GM21619 (cell line): Measurements from ENCODE around the gene TSPAN5.
A peak's percentile ranks its signal among the peaks of the same experiment; 100 is the strongest.
"Not testable (repeated sequence)": the region's sequence is repeated elsewhere in the genome, so short reads cannot be mapped to it uniquely, and the experiment has no call there.

Experiments
- ATAC-seq: cut with Tn5 transposase; IDR thresholded peaks from one replicate; pipeline ENCODE4 v1.9.1; 2021; ENCODE audit not compliant: unreplicated experiment

TSPAN5 gene

DNA sequence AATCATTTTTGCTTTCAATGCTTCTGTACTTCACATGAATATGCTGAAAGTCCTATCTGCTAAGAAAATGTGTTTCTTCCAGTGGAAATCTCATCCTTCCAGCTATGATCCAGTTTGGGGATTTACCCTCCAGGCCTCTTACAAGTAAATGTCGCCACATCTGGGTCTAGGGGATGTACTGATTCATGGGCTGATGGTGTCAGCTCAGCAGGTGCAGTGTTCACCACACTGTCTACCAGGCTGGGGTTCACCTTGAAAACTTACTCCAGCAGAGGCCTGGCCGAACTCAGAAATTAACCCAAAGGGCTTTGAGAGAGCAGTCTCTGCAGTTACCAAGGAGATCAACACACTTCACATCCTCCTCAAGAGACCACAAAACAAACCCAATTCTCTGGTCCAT is 154.3 kb downstream of the TSPAN5 start:
- no peak for ATAC-seq

DNA sequence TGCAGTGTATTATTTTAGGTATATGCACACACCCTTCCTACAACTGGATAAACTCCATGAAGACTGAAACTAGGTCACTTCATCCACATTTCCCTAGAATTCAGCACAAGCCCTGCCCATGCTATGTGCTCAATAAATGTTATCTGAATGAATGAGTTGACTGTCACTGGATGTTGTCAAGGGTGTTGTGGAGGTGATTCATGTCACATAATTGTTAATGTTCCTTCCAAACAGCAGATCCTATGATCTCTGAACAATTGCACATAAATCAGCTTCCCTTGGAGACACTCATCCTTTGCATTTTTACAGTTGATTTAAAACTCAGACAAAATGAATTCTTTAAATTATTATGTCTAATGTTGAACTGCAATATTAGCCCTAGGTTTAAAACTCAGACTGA is 154.7 kb downstream of the TSPAN5 start:
- no peak for ATAC-seq

DNA sequence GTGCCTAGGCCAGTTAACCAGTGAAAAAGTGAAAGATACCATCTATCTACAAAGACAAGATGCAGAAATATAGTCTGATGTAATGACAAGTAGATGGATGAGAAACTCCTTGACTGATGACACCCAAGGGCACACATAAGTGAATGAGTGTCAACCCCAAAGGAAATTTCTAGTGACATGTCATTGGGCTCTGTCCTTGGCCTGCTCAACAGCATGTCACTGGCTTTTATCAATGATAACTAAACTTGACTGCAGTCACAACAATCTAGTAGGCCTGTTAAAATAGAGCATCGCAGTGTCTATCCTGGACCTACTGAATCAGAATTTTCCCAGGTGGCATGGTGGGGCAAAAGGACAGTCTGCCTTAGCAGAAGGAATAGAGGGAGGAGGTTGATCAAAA is 155.8 kb downstream of the TSPAN5 start:
- ATAC-seq = no peak

DNA sequence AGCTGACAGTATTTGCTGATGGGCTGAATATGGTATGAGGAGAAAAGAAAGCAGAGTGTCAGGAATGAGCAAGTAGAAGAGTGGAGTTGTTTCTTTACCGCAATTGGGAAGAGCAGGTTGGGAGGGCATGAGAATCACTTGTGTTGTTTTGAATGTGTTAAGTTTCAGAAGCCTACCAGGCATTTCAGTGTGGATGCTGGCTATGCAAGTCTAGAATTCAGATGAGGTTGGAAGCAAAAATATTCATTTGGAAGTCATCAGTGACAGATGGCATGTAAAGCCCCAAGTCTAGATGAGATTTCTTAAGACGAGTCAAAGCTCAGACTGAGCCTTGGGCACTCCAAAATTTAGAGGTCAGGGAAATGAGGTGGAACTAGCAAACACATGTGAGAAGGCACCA is 156.4 kb downstream of the TSPAN5 start:
- ATAC-seq = no peak

DNA sequence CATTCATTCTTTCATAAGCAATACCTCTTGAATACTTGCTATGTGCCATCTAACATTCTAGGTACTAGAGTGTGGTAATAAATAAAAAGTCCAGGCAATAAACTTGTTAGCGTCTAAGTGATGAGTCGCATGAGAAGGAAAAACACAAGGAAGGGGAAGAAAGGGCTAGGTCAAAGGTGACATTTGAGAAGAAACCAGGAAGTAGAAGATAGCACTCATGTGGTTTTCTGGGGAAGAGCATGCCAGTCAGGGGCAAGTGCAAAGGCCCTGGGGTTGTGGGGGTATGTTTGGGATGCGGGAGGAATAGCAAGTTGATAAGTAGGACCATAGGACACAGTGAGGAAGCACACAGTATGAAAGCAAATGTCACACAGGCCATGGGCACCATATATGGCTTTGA is 157.0 kb downstream of the TSPAN5 start:
- ATAC-seq = no peak

DNA sequence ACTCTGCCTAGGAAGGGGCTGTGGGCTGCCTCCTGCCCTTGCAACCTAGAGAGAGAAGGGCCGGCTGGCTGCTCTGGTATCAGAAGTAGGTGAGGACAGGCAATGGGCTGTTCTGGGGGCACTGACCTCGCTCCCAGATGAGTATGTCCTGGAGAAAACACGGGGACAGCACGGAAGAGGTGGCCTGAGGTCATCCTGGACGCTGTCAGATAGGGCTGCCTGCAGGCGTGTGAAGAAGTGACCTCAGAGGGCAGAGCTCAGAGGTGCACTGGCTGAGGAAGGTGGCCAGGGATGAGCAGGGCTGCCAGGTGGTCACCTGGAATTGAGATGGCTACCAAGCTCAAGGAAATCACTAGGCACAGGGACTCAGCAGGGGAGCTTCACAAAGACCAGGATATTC is 159.6 kb downstream of the TSPAN5 start:
- ATAC-seq = no peak

DNA sequence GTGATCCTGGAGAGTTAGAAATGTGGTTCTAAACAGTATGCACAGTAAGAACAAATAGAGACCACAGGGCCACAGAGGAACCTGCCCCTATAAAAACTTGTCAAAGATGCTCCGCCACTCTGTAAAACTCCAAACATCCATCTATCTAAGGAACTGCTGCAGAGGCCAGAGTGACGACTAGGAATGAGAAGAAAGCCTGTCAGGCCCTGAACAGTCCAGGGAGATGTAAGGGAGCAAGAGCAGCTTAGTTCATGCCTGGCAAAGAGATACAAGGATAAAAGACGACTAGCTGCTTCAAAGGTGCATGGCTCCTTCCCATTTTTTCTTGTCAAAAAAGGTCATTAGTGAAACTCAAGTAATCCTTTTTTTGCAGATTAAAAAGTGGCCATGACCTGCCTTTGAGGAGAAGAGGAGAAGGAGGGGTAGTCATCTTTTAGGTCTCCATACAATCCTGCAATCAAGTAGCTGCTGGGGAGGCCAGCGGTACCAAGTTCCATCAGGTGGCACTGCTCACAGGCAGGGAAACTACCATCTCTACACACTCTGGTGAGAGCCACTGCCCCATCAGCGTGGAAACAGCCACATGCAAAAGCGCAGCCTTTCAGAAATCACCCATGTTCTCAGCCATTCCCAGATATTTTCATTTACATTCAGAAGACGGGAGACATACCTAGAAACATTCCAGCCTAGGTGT is 162.1 kb downstream of the TSPAN5 start:
- no peak for ATAC-seq

DNA sequence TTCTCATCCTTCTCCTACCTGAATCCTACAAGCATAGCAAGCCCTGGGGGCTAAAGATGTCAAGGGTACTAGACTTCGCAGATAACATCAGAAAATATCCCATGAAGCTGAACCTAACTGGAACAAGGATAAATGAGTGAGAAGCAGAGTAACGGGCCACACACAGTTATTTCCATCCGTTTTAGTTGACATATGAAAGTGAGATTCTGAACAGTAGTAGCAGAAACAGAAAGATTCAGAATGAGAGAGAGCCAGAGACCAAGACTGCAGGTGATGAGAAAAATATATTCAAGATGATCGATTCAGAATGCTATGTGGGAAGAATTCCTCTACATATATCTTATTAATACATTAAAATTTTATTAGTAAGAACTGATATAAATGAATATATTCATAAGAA is 165.1 kb downstream of the TSPAN5 start:
- ATAC-seq = peak; percentile 74

DNA sequence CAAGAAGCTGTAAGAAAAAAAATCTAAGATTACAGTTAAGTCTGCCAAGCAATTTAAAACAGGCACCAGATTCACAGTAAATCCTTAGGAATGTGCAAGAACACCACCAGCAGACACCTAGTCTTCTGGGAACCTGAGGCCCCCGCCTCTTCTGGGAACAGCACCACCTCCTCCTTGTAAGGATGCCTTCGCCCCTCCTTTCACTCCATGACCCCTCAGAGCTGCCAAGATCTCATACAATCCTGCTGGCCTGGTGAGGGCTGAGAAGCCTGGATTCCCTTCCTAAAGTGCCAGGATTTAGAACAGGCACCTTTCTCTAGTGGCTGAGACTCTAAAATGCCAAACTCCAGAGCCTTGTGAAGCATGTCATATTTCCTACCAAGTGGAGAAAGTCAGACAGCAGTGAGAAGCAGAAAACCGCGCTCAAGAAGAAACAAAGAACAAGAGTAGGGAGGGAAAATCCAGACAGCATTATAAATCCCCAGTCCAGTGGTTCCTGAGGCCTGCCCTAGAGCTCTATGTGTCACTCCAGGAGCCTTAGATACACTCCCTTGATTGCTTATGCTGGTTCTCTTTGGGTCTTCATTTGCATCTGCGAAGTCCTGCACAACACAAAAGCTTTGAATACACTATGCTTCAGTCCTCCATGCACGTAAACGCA is 166.4 kb downstream of the TSPAN5 start:
- no peak for ATAC-seq

DNA sequence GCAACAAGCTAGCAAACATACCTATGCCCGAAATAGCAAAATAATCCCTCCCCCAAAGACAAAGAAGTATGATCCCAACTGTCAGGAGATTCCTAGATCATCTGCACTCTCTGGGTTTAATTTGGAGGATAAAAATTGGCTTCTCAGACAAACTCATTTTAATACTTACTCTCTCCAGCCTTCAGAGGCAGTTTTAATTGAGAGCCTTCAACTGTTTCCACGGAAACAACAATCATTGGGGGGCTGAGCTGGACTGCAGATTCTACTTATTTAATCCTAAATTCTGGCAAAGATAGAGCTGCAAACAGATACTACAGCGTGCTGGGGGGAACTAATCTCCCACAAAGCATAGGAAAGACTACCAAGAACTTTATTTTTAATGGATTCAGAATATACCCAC is 168.2 kb downstream of the TSPAN5 start:
- no peak for ATAC-seq

DNA sequence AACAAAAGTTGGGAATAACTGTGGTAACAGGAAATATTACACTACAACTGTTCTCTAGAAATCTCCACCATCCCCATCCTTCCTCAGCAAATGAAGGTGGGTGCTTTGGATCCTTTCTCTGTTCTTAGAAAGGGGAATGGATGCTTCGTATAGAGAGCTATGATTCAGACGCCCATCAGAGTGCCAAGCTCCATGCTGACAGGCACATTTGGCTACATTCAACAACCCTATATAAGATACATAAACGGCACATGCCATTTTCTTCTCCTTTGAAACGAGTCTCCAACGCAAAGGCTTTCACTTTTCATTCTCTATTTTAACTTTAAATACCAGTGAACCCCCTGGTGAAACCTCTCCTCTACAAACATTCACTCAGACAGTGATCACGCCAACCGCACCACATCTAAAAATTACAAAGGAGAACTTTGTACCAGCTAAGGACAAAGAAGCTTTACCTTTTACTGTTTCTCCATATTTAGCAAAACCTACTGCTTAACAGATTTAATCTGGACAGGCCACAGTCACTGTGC is 172.5 kb downstream of the TSPAN5 start:
- no peak for ATAC-seq

DNA sequence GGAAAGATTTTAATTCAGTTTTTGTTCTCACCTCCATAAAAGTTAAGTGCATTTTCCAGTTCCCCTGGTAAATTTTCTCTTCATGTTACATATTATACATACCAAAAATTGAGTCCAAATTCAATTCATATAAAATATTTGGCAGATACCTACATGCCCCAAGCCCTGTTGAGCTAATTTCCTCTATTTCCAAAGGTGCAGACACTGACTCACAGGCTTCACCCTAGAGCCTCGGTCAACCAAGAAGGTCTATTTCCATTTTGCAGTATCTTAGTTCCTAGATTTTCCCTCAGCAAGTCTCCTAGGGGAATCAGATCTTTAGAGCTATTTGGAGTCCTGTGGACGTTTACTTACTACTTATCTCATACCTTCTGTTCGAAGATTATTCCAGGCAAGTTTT is 174.4 kb downstream of the TSPAN5 start:
- ATAC-seq = no peak

DNA sequence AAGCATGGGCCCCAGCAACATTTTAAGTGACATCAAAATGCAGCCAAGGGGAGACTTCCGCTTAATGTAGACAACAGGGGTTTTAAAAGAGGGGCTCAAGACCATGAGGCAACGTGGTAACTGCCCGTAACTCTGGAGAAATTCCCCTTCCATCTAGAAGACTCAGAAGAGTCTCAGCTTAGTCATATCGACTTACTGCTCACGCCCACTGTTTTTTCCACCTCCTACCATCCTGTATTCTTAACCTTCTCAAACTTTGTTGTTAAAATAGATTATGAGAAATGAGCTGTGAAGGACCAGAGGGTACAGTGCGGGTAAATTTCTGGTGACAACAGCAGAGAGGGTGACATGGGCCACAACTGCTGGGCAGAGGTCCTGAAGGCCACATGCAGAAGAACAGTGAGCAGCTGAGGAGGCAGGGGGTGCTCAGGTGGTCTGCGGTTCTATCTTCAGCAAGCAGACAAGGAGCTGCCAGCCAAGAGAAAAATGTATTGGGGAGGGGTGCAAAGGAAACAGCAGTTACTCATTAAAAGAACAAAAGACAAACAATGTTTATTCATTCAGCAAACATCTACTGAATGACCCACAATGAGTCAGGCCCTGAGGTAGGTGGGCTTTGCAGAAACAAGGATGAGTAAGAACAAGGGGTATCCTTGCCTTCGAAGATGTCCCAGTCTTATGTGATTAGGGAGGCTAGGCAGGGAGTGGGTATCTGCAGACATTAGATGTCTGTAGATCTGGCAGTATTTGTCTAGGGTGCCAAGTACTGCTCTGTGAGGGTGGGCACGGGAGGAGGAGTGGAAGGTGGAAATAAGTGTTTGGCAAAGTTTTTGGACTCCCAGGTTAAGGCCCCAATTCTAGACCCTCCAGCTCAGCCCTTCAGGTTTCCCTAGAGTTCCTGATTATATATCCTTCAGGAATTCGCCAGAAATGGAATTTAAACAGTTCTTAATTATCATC is 175.3 kb downstream of the TSPAN5 start:
- peak; percentile 90 for ATAC-seq

DNA sequence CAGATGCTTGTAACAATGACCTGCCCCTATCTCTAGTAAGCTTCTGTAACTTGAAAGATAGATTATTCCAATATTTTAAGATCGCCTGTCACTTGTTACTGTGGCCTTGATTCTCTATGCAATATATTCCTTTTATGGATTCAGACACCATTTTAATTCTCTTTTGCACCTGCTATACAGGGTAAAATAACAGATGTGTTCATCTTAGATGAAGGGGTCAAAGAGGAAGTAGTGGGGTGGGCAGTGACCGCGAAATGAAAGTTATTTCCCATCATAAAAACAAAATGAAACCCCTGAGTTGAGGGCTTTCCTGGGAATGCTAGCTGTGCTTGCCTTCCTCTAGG is 175.9 kb downstream of the TSPAN5 start:
- peak; percentile 10 for ATAC-seq

DNA sequence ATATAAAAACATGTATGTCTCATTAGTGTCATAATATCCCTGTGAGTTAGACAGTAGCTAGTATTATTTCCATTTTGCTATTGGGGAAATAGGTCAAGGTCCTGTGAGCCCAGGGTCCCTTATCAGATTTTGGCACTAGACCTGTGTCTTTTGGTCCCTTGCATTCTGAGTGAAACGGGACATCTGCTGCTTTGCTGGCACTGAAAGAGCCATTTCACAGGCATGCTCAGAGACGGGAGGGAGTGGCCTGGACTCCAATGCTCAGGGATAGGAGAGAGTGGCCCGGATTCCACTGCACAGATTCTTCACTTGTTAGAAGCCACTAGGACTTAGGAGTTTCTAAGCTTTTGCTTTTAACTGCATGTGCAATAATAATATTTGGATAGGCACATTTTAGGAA is 177.2 kb downstream of the TSPAN5 start:
- no peak for ATAC-seq

DNA sequence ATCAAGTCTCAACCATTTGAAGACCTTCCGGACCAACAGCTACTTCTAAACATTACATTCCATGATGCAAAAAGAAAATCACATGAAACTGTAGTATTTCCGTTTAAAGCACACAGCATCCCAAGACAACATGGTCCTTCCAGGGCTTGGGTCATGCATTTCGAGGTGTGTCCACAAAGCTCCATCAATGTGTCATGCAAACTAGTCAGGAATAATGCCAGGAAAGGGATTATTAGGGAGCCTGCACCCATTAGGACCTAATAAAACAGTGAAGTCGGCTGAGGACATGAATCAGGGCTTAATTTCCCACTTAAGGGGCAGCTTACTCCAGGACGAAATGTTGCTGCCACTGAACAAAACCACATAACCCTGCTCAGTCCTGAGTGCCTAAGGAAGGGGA is 177.9 kb downstream of the TSPAN5 start:
- no peak for ATAC-seq

DNA sequence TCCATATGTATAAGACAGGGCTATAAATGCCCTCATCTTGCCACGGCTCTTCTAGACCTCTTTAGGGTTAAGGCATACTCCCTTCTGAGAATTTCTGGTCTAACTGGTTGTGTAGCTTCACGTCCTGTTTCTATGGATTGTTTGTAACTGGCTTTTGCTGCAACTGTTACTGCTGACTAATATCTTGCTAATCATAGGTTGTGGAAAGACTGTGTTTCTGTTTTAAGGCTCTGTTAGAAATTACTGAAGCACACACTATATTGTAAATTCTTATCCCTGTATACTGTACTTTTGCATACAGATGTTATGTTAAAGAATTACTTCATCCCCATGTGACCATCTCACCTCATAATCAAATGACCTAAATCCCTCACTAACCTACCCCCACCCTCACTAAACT is 178.8 kb downstream of the TSPAN5 start:
- ATAC-seq = not testable (repeated sequence)

DNA sequence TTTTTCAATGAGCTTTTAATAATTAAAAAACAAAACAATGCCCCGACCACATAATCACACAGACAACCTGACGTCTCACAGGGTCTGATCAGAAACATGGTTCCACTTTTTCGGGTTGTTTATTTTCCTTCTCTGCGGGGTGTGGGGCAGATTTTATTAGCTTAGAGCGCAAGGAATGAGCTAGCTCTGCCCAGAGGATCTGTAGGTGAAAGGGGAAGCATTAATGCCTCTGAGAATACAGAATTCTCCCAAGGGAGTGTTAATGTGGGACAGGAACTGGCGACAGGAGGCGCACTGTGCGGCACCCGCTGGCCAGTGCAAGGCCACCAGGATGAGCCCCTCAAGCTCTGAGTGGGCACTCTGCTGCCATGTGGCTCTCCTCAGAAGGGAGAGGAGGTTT is 181.5 kb downstream of the TSPAN5 start:
- ATAC-seq = no peak

DNA sequence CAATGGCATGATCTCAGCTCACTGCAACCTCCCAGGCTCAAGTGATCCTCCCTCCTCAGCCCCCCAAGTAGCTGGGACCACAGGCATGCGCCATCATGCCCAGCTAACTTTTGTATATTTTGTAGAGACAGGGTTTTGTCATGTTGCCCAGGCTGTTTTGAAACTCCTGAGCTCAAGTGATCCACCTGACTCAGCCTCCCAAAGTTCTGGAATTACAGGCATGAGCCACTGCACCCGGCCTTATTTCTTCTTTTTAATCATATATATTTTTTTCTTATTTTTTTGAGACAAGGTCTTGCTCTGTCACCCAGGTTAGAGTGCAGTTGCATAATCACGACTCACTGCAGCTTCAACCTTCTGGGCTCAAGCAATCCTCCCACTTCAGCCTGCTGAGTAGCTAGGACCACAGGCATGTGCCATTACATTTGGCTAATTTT is 184.0 kb downstream of the TSPAN5 start:
- ATAC-seq = no peak

DNA sequence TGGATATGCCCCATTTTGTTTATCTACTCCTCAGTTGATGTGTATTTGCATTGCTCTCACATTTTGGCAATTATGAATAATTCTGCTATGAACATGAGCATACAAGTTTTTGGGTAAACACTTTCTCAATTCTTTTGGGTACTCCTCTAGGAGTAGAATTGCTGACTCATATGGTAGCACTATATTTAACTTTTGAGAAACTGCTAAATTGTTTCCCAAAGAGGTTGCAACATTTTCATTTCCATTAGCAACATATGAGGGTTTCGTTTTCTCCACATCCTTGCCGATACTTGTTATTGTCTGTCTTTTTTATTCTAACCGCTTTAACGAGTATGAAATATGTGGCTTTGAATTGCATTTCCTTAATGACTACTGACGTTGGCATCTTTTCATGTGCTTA is 185.4 kb downstream of the TSPAN5 start:
- no peak for ATAC-seq

DNA sequence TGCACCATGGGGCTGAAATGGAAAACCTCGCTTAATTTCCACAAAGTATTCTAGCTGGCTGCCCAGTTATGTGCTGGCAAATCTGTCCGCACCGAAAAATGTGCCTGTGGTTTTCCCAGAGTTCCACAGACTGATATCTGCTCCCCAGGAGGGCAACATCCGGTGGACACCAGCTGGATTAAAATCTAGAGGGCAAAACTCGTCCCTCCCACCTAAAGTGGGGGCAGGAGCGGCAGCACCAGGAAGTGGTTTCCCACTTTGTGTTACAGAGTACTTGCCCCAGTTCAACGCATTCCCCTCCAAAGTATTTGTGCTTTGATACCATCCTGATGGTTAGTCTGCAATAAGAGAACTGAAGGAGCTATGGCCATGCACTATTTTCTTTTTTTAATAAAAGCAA is 187.6 kb downstream of the TSPAN5 start:
- no peak for ATAC-seq

DNA sequence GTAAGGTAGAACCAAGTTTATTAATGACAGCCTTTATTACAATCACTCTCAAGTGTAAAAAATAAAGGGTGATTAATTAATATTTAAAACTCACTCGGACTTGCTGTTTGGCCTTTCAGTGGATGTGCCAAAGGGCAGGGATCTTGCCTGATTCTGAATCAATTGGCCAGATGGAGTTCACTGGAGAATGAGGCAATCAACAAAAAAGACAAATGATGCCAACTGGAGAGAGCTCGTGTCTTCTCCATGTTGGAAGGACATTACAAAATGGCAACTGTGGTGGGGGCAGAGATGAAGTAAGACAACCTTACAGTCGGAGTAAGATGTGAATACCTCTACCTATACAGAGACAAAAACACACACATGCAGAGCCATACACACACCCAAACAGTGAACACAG is 188.0 kb downstream of the TSPAN5 start:
- ATAC-seq = no peak
